GM12873 (cell line): ENCODE data around the gene SORCS2.

Experiments used
- CTCF ChIP-seq: IDR thresholded peaks from 2 replicates; pipeline ENCODE4 v1.5.1; 2012; ENCODE audit warnings: low read depth, mild to moderate bottlenecking, moderate library complexity, low read length, control low read depth; ENCODE audit not compliant: insufficient read depth; ENCODE audit errors: missing control alignments

The SORCS2 gene

GRCh38 chr4:7506572-7506971 is 314.2 kb downstream of the SORCS2 start:
- TF ChIP-seq CTCF: no peak

DNA sequence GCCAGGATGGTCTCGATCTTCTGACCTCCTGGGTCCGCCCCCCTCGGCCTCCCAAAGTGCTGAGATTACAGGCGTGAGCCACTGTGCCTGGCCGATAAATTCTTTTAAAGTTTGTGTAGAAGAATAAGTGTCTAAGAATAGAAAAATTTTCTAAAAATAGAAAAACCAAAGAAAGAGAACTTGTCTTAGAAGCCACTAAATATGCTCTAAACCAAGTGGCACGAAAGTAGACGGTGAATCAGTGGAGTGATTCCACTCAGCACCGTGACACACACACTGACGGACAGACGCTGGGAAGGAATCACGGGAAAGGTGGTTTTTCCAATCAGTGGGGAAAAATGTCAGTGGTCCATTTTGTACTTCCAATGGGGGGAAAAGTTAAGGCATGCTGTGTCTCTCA is 315.0 kb downstream of the SORCS2 start:
- no peak for TF ChIP-seq CTCF

DNA sequence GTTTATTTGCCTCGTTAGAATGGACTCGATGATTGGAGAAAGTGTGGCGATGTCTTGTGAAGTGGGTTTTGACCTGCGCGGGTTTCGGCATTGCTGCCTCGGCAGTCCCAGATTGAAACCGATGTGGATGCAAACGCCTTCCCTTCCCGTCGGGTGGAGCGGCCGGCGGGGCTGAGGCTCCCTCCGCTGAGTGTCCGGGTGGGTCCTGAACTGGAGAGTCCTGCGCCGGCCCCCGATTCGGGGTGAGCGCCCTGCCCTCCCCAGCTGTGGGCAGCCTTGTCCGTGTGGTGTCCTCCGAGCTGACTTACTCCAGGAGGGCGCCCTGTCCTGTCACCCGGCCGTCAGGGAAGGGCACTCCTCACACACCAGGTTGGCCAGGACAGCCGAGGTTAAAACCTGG is 317.7 kb downstream of the SORCS2 start:
- no peak for TF ChIP-seq CTCF

DNA sequence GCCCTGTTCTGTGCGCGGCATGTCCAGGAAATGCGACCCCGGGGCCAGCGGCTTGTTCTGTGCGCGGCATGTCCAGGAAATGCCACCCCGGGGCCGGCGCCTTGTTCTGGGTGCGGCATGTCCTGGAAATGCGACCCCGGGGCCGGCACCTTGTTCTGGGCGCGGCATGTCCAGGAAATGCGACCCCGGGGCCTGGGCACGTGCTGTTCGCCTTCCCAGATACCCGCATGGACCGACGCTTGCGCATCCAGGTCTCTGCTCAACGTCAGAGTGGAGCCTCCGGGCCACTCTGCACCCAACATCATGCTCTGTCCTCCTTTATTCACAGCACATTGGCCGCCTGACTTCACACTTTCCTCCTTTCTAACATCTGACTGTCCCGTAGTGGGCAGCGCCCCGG is 318.2 kb downstream of the SORCS2 start:
- TF ChIP-seq CTCF: no peak

GRCh38 chr4:7511525-7511924 is 319.2 kb downstream of the SORCS2 start:
- no peak for TF ChIP-seq CTCF

GRCh38 chr4:7512428-7512827 is 320.1 kb downstream of the SORCS2 start:
- no peak for TF ChIP-seq CTCF

DNA sequence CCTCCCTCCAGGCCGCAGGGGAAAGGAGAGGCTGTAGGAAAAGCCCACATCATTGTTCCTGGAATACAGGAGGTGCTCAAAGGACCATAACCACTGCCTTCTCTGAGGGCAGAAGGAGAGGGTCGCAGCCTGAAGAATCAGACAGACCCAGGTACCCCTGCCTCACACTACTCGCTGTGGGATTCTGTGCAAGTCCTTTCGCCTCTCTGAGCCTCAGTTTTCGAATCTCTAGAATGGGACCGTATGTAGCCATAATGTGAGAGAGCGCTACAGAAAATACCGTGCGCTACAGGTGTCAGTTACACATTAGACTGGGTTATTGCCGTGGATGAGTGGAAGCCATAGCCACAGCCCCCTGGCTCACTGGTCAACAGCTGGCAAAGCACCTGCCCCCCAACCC is 320.6 kb downstream of the SORCS2 start:
- no peak for TF ChIP-seq CTCF
